ENCODE measurements around the gene ACOT13. TPM values are rescaled to one million over a fixed set of nuclear protein-coding genes. Genes with fewer than 3 reads are reported as not detected.
"Not testable (repeated sequence)": the region's sequence is repeated elsewhere in the genome, so short reads cannot be mapped to it uniquely, and the experiment has no call there.

ACOT13 gene
- total RNA-seq, 2 experiments from 2014 or later: 28.9 to 33.6 TPM

DNA sequence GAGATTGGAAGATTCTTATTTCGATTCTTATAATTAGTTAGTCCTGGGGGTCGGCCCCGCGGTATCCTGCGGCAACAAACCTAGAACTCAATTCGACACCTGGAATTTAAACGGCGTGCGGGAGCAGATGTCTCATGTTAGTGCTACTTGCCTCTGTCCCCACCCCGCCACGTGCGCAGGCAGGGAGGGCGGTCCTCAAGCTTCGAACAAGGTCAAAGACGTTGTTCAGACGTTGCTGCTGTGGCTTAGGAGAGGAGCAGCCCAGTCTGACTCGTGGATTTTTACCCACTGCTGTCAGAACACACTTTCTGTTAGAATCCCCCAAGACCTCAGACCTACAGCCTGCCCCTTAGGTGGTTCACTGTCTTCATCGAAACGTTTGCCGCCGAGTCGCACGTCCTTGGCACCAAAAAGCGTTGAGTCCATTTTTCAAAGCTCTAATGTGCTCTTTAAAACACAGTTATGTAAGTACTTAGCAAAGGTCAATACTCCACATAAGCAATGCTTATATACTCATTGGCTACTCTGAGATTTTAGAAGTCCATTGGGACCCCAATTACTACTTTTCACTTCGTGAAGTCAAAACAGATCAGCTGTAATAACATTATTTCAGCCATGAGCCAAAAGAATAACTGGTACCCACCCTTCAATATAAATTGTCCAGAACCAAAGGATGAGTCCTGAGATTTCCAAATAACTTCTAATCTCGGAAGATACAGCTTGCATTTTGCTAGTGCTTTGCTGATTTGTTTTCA is 54.8 kb downstream of the ACOT13 start:
- CTCF ChIA-PET: interaction anchor here (0.9 to 1.7 kb wide), 4 partner anchors 22 to 349 kb away, joined by 3 to 7 read pairs (median 5); partner anchors contain the start of genes ACOT13 and TDP2
- TF ChIP-seq, protein P1, sequence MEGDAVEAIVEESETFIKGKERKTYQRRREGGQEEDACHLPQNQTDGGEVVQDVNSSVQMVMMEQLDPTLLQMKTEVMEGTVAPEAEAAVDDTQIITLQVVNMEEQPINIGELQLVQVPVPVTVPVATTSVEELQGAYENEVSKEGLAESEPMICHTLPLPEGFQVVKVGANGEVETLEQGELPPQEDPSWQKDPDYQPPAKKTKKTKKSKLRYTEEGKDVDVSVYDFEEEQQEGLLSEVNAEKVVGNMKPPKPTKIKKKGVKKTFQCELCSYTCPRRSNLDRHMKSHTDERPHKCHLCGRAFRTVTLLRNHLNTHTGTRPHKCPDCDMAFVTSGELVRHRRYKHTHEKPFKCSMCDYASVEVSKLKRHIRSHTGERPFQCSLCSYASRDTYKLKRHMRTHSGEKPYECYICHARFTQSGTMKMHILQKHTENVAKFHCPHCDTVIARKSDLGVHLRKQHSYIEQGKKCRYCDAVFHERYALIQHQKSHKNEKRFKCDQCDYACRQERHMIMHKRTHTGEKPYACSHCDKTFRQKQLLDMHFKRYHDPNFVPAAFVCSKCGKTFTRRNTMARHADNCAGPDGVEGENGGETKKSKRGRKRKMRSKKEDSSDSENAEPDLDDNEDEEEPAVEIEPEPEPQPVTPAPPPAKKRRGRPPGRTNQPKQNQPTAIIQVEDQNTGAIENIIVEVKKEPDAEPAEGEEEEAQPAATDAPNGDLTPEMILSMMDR (IDR thresholded peaks at IDR 0.05): no peak
- Mint-ChIP-seq H3K27me3 (no peaks in the 10 kb centered on the region), H3K36me3 (ENCODE audit: low read depth) (peaks cover 38% of the 10 kb centered on the region), H3K4me1 (ENCODE audit: low read depth) (peaks cover 21% of the 10 kb centered on the region), H3K27ac (peak overlapping the region; percentile 94), H3K4me3 (peak overlapping the region; percentile 98), H3K9me3 (no peaks in the 10 kb centered on the region)
- ATAC-seq (peak; percentile 57), DNase-seq (no peak)
- intact Hi-C loops (cut with micrococcal nuclease): loop anchor here (1.0 to 5.0 kb wide), 2 partner anchors 22 to 46 kb away; no protein-coding TSS in a partner anchor
- POLR2A ChIA-PET: interaction anchor here (0.7 to 1.5 kb wide), 10 partner anchors 17 to 1298 kb away, joined by 3 to 12 read pairs (median 4); partner anchors contain the start of genes ARMH2 and GMNN

DNA sequence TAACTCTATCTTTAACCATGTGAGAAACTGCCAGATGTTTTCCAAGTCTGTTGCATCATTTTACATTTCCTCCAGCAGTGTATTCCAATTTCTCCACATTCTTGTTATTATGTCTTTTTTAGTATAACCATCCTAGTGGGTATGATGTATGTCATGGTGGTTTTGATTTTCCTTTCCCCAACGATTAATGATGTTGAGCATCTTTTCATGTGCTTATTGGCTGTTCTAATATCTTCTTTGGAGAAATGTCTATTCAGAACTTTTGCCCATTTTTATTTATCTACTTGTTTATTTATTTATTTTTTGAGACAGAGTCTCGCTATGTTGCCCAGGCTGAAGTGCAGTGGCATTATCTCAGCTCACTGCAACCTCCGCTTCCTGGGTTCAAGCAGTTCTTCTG is 56.4 kb downstream of the ACOT13 start:
- DNase-seq: no peak
- intact Hi-C loops (cut with micrococcal nuclease): loop anchor here (5.0 kb wide), 1 partner anchor 44 kb away; no protein-coding TSS in a partner anchor
- Mint-ChIP-seq H3K36me3 (ENCODE audit: low read depth) (peaks cover 22% of the 10 kb centered on the region), H3K4me1 (ENCODE audit: low read depth) (peaks cover 11% of the 10 kb centered on the region), H3K9me3 (no peaks in the 10 kb centered on the region), H3K4me3 (no peak overlapping the region), H3K27me3 (no peaks in the 10 kb centered on the region), H3K27ac (peak overlapping the region; percentile 94)
- ATAC-seq: no peak
- TF ChIP-seq, protein P1 (IDR thresholded peaks at IDR 0.05): no peak
- CTCF ChIA-PET: interaction anchor here (1.6 kb wide), 1 partner anchor 45 kb away, joined by 3 read pairs; no protein-coding TSS in a partner anchor
- POLR2A ChIA-PET: no interaction called here

- DNase-seq; POLR2A ChIA-PET; intact Hi-C loops (cut with micrococcal nuclease); H3K36me3 Mint-ChIP-seq (ENCODE audit: low read depth); H3K27me3 Mint-ChIP-seq; ATAC-seq; H3K4me3 Mint-ChIP-seq; H3K27ac Mint-ChIP-seq; H3K4me1 Mint-ChIP-seq (ENCODE audit: low read depth): not testable (repeated sequence)
- CTCF ChIA-PET: interaction anchor here (1.1 to 1.4 kb wide), 2 partner anchors 14 to 36 kb away, joined by 3 to 4 read pairs; no protein-coding TSS in a partner anchor
- peaks cover 17% of the 10 kb centered on the region for H3K9me3 Mint-ChIP-seq
Observed at GRCh38 chr6:24730653-24731052, 63.8 kb downstream of the ACOT13 start.

DNA sequence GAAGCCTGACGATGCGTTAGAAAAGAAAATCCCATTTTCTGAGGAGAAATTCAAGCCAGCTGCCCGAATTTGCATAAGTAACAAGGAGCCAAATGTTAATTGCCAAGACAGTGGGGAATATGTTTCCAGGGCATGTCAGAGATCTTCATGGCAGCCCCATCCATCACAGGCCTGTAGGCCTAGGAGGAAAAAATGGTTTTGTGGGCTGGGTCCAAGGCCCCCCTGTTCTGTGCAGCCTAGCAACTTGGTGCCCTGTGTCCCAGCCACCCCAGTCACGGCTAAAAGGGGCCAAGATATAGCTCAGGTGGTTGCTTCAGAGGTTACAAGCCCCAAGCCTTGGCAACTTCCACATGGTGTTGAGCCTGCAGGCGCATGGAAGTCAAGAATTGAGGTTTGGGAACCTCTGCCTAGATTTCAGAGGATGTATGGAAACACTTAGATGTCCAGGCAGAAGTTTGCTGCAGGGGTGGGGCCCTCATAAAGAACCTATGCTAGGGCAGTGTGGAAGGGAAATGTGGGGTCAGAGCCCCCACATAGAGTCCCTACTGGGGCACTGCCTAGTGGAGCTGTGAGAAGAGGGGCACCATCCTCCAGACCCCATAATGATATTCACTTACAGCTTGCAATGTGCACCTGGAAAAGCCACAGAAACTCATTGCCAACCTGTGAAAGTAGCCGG is 64.7 kb downstream of the ACOT13 start:
- H3K4me3 Mint-ChIP-seq: not testable (repeated sequence)

DNA sequence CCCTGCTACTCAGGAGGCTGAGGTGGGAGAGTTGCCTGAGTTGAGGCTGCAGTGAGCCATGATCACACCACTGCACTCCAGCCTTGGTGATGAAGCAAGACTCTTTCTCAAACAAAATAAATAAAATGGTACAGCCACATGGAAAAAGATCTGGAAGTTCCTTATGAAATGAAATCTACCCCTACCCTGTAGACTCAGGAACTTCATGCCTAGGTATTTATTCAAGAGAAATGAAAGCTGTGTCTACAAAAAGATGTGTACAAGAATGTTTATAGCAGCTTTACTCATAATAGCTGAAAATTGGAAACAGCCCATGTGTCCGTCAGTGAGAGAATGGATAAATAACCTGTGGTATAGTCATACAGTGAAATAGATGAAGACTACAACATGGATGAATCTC is 67.3 kb downstream of the ACOT13 start:
- peaks cover 3% of the 10 kb centered on the region for H3K4me1 Mint-ChIP-seq (ENCODE audit: low read depth)
- H3K27me3 Mint-ChIP-seq: no peaks in the 10 kb centered on the region
- TF ChIP-seq, protein P1 (IDR thresholded peaks at IDR 0.05): no peak
- DNase-seq: no peak
- POLR2A ChIA-PET: interaction anchor here (0.6 to 1.5 kb wide), 2 partner anchors 9 to 66 kb away, joined by 3 to 4 read pairs; no protein-coding TSS in a partner anchor
- H3K36me3 Mint-ChIP-seq (ENCODE audit: low read depth): peaks cover 4% of the 10 kb centered on the region
- intact Hi-C loops (cut with micrococcal nuclease): no loop called here
- no peak for ATAC-seq
- peaks cover 17% of the 10 kb centered on the region for H3K9me3 Mint-ChIP-seq
- H3K4me3 Mint-ChIP-seq: no peak overlapping the region
- H3K27ac Mint-ChIP-seq: no peak overlapping the region
- CTCF ChIA-PET: interaction anchor here (1.2 kb wide), 1 partner anchor 25 kb away, joined by 6 read pairs; no protein-coding TSS in a partner anchor

More for the DNA sequence above, 64.7 kb downstream of the ACOT13 start:
- H3K4me1 Mint-ChIP-seq (ENCODE audit: low read depth); POLR2A ChIA-PET; DNase-seq; CTCF ChIA-PET; intact Hi-C loops (cut with micrococcal nuclease); ATAC-seq; H3K27me3 Mint-ChIP-seq; H3K27ac Mint-ChIP-seq; H3K36me3 Mint-ChIP-seq (ENCODE audit: low read depth): not testable (repeated sequence)
- peaks cover 17% of the 10 kb centered on the region for H3K9me3 Mint-ChIP-seq
